ENCODE data around the gene CDIPT.
"Not testable (repeated sequence)": the region's sequence is repeated elsewhere in the genome, so short reads cannot be mapped to it uniquely, and the experiment has no call there.

The CDIPT gene

GRCh38 chr16:29871822-29872546 is 9.0 kb upstream of the CDIPT start:
- DNase-seq (ENCODE audit: low read depth) = no peak
- TF ChIP-seq CTCF (conservative IDR thresholded peaks at IDR 0.05; ENCODE audit: low read depth, low read length) = no peak
- H3K4me3 ChIP-seq (ENCODE audit: low read depth, low read length) = no peak overlapping the region

- H3K4me3 ChIP-seq (ENCODE audit: low read depth, low read length); DNase-seq (ENCODE audit: low read depth): not testable (repeated sequence)
Measured at GRCh38 chr16:29869067-29869466, 6.0 kb upstream of the CDIPT start.

- H3K4me3 ChIP-seq (ENCODE audit: low read depth, low read length) = no peak overlapping the region
- DNase-seq (ENCODE audit: low read depth) = no peak
- no peak for TF ChIP-seq CTCF (conservative IDR thresholded peaks at IDR 0.05; ENCODE audit: low read depth, low read length)
Measured at GRCh38 chr16:29868396-29869009, 5.5 kb upstream of the CDIPT start.

GRCh38 chr16:29864205-29864604 is 1.2 kb upstream of the CDIPT start:
- no peak for TF ChIP-seq CTCF (conservative IDR thresholded peaks at IDR 0.05; ENCODE audit: low read depth, low read length)
- no peak overlapping the region for H3K4me3 ChIP-seq (ENCODE audit: low read depth, low read length)

GRCh38 chr16:29863669-29863984 is 601 bp upstream of the CDIPT start:
- DNase-seq (ENCODE audit: low read depth) = no peak
- no peak for TF ChIP-seq CTCF (conservative IDR thresholded peaks at IDR 0.05; ENCODE audit: low read depth, low read length)
- H3K4me3 ChIP-seq (ENCODE audit: low read depth, low read length) = peak overlapping the region; percentile 45

More at GRCh38 chr16:29864205-29864604, 1.2 kb upstream of the CDIPT start:
- no peak for DNase-seq (ENCODE audit: low read depth)

GRCh38 chr16:29862383-29862883 is 593 bp downstream of the CDIPT start:
- DNase-seq (ENCODE audit: low read depth) = peak; percentile 35

GRCh38 chr16:29860218-29860617 is 2.8 kb downstream of the CDIPT start:
- DNase-seq (ENCODE audit: low read depth) = no peak
- no peak for TF ChIP-seq CTCF (conservative IDR thresholded peaks at IDR 0.05; ENCODE audit: low read depth, low read length)
- H3K4me3 ChIP-seq (ENCODE audit: low read depth, low read length) = no peak overlapping the region

More at GRCh38 chr16:29862383-29862883, 593 bp downstream of the CDIPT start:
- peak; percentile 50 for TF ChIP-seq CTCF (conservative IDR thresholded peaks at IDR 0.05; ENCODE audit: low read depth, low read length)
- H3K4me3 ChIP-seq (ENCODE audit: low read depth, low read length) = peak overlapping the region; percentile 91

Measured in choroid plexus epithelial cell (primary cell).